Endometrium (tissue), 2 donors: ENCODE data around the gene RPS6KA1.
"Not testable (repeated sequence)": the region's sequence is repeated elsewhere in the genome, so short reads cannot be mapped to it uniquely, and the experiment has no call there.

Experiments
- FAIRE-seq: peaks from 2 replicates; lab custom pipeline; 2012; peaks lifted over from hg19 to GRCh38; lab: Jason Lieb, UNC
- donor health status: control.
- donor health status: control.

The RPS6KA1 gene

GRCh38 chr1:26529655-26530409 lies at the start of gene RPS6KA1:
Gene RPS6KA1, plus strand, starts transcription at chr1:26529761. Its CDS starts 160 bp downstream, at chr1:26529921.
- FAIRE-seq, result no peak

- FAIRE-seq, result no peak
Observed at GRCh38 chr1:26482921-26483320, 46.6 kb upstream of the RPS6KA1 start.

- no peak for FAIRE-seq
Observed at GRCh38 chr1:26483980-26484379, 45.6 kb upstream of the RPS6KA1 start.

- FAIRE-seq, result no peak
Observed at GRCh38 chr1:26490155-26490554, 39.4 kb upstream of the RPS6KA1 start.

- FAIRE-seq, result no peak
Observed at GRCh38 chr1:26493267-26493666, 36.3 kb upstream of the RPS6KA1 start.

- FAIRE-seq, result no peak
Observed at GRCh38 chr1:26493938-26494337, 35.6 kb upstream of the RPS6KA1 start.

GRCh38 chr1:26496861-26497260 lies 32.7 kb upstream of the RPS6KA1 start:
- FAIRE-seq, result no peak

GRCh38 chr1:26498894-26499293 lies 30.7 kb upstream of the RPS6KA1 start:
- no peak for FAIRE-seq

GRCh38 chr1:26500488-26501175 lies 28.9 kb upstream of the RPS6KA1 start:
- no peak for FAIRE-seq

GRCh38 chr1:26510711-26511110 lies 18.9 kb upstream of the RPS6KA1 start:
- FAIRE-seq, result not testable (repeated sequence)

GRCh38 chr1:26515836-26516235 lies 13.7 kb upstream of the RPS6KA1 start:
- not testable (repeated sequence) for FAIRE-seq

GRCh38 chr1:26516987-26517765 lies 12.4 kb upstream of the RPS6KA1 start:
- no peak for FAIRE-seq

GRCh38 chr1:26517766-26518049 lies 11.9 kb upstream of the RPS6KA1 start:
- FAIRE-seq, result no peak

GRCh38 chr1:26518355-26518754 lies 11.2 kb upstream of the RPS6KA1 start:
- no peak for FAIRE-seq

GRCh38 chr1:26520339-26520738 lies 9.2 kb upstream of the RPS6KA1 start:
- FAIRE-seq, result no peak

GRCh38 chr1:26521669-26522030 lies 7.9 kb upstream of the RPS6KA1 start:
- FAIRE-seq, result no peak

GRCh38 chr1:26522073-26522472 lies 7.5 kb upstream of the RPS6KA1 start:
- FAIRE-seq, result no peak

- no peak for FAIRE-seq
Observed at GRCh38 chr1:26524181-26524580, 5.4 kb upstream of the RPS6KA1 start.

- no peak for FAIRE-seq
Observed at GRCh38 chr1:26526287-26526686, 3.3 kb upstream of the RPS6KA1 start.

GRCh38 chr1:26529405-26529654 lies 231 bp upstream of the RPS6KA1 start:
- FAIRE-seq, result no peak

GRCh38 chr1:26530410-26530894 lies 891 bp downstream of the RPS6KA1 start:
- FAIRE-seq, result no peak

GRCh38 chr1:26530895-26531598 lies 1.5 kb downstream of the RPS6KA1 start:
- FAIRE-seq, result no peak

- FAIRE-seq, result no peak
Observed at GRCh38 chr1:26531651-26532131, 2.1 kb downstream of the RPS6KA1 start.
